DMS153 (cell line): ENCODE results near the gene SGMS2.
"Not testable (repeated sequence)": the region's sequence is repeated elsewhere in the genome, so short reads cannot be mapped to it uniquely, and the experiment has no call there.

Experiments
- DNase-seq: peaks from one replicate; lab custom pipeline; 2025; lab: John Stamatoyannopoulos, UW

Gene SGMS2

DNA sequence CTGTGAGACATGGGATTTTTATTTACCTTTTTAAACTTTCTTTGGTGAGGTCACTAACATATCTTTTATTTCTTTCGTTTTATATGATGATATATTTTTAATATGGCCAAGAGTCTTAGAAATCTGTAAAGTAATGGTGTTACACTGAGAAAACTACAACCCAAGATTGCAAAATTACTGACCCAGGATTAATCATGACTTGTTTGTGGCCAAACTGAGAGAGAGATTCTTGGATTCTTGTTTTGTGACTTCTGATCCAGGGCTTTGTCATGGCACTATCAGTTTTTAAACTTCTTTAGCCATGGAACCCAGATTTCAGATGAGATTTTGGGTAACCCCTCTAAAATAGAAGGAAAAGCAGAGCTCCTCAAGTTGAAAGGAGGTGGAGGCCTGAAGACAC, 42.0 kb downstream of the SGMS2 start:
- DNase-seq: no peak

DNA sequence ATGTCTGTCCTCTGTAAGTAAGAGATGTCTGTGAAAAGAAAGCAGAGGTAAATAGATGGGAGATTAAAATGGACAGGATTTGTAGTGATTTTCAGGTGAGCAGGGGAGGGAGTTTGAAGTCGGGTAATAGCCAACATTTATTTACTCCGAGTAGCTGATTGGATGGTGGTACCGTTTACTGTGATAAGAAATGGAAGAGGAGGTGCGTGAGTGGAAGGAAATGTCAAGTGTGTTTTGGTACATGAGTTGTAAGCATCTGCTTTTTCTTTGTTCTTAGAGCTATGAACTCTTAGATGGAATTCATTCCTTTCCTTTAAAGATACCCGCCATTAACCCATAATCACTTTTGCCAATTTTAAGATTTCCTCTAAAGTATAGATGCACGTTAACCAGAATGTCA, 45.5 kb downstream of the SGMS2 start:
- DNase-seq: no peak

DNA sequence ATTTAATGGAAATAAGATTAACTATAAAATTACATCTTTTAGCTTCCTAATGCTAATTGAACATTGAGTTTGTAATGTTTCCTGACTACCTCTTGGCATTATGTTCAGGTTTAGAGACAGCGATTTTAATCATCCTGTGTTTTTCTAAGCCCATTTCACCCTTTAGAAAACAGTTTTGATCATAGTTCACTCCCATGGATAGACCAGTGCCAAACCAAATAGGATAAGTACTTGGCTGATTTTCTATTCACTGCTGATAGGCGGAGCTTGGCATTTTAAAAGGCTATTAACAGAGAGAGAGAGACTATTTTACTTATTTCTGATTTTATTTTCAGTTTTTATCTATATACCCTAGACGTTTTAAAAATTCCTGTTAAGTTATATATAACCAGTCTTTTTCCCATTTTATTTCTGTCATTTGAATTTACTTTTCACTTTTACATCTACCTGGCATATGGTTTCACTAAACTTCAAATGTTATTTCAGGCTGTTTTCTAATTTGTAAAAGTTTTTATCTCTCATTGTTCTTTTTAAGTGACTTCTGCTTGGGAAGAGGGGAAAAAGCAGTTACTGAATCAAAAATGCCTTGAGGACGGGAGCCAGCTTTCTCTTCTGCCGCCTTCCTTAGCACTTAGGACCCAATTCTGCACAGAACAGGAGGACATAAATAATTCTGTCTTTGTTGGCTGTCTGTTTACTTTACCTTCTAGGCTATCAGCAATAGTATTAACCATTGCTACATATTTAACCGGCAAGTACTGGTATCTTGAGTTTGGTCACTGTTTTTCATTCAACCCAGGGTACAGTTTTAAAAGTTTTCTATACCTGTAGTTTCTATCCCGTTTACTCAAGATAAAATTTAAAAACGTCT, 46.4 kb downstream of the SGMS2 start:
- peak; percentile 60 for DNase-seq

GRCh38 chr4:107874024-107874423, 49.3 kb downstream of the SGMS2 start:
- no peak for DNase-seq

GRCh38 chr4:107876099-107876498, 51.4 kb downstream of the SGMS2 start:
- DNase-seq: peak; percentile 60

DNA sequence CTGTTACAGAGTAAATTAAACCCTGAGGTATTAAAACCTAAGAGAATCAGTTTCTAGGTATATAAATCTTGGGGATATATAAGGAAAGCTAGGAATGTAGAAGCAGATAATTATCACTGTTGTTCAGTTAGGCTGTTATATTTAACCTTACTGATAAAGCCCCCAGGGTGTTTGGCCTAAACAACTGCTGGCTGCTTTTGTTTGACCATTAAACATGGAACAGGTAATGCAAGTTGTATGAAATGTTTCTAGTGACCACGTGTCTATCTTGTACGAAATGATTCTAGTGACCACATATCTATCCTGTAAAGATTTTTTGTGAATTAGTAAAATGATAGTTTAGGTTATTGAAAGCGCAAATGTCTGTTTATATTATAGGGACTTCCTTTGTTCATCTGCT, 52.6 kb downstream of the SGMS2 start:
- no peak for DNase-seq

DNA sequence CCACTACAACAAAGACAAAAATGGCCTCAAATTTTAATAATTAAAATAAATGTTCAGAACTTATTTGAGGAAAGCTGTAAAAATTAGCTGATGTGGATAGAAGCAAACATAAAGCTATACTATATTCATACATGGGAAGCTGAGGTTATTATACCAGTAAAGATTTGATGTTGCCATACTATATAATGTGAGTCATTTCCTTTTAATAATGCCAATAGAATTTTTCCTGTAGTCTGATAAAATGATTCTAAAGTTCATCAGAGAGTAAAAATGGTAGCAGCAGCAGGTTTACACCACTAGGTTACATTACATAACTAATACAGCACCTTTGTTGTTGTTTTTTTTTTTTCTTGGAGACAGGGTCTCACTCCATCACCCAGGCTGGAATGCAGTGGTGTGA, 61.1 kb downstream of the SGMS2 start:
- no peak for DNase-seq

DNA sequence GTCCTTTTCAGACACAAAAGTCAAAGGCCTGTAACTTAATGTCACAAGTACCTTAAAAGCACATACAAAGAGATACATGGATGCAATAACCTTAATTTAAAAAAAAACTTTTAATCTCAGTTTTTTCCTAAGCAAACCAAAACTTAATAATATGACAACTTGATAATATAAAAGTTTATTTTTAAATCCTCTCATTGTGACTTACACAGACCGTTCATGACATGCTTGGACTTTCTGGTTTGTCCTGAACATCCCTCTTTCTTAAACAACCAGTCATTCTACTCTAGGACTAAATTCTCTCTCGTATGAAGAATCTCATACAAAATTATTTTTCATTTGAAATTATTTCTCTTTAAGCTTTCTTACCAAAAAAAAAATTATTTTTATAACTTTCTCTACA, 63.5 kb downstream of the SGMS2 start:
- DNase-seq: no peak

GRCh38 chr4:107890779-107891178, 66.0 kb downstream of the SGMS2 start:
- DNase-seq: no peak

DNA sequence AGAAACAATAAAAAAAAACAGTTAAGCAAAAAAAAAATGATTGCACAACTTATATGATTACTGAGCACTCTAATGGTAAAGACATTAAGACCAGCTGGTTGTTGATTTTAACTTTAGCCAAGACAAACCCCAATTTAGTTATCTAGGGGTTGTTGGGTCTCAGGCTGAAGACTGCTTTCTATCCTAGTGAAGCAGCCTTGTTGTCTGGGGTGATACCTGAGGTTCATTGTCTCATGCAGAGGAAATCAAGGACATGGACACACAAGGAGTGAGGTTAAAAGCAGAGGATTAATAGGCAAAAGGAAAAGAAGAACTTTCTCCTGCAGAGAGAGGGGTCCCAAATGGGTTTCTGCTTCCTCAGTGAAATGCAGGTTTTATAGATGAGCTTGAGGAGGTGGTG, 66.6 kb downstream of the SGMS2 start:
- no peak for DNase-seq

GRCh38 chr4:107893171-107894137, 68.7 kb downstream of the SGMS2 start:
- peak; percentile 24 for DNase-seq

DNA sequence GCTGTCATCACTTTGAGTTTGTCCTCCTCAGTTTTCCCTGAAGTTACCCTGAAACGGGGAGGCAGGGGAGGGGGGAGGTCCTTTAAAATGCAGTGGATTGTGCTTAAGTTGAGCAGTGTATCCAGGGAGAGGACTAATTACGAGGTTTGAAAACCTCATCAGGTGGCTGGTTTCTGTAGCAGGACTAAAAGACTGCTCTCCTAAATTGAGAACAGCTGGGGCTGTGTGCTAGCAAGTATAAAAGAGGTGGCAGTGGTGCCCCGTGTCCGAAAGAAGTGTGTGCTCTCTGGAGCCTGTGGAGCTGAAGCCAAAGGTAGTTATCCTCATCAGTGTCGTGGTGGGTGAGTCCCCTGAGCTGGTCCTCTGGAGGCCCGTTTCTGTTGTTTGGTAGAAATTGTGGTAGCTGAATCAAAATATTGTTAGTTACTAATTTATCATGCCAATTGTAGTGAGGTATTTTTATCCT, 69.4 kb downstream of the SGMS2 start:
- no peak for DNase-seq

DNA sequence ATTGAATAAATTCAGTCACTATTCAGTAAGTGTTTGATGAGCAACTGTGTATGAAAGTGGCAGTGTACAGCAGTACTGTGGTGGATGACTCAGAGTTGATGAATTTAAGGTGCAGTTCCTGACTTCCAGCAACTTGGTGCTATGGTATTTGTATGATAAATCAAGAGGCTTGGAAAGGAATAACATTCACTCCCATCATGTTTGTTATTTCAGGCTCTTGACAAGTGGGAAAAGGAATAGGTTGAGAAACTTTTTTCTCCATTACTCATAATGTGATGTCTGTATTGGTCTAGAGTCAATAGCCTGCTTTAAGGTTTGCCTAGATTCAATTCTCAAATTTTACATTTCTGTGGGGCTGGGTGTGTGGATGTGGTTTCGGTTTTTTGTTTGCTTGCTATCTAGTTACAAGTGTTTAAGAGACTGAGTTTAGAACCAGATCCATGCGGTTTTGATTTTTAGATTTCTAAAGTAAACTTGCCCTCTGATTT, 71.5 kb downstream of the SGMS2 start:
- DNase-seq: no peak

DNA sequence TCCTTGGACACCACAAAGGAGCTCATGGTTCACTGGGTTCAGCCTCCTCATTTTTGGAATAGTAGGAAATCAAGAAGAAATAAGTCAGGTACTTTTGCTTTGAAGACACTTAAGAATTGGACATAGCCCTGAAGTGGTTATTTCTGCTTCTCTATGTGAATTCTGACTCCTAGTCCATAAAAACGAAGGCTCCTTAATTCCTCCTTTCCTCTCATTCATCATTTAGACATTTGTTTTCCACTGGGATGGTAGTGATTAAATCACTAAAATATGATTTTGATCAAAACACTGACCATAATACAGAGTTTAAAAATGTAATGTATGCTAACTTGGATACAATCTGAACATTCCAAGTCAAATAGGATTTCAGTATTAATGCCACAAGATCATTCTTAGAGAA, 71.9 kb downstream of the SGMS2 start:
- DNase-seq: no peak

- DNase-seq: no peak
Observed at GRCh38 chr4:107897823-107898222, 73.1 kb downstream of the SGMS2 start.

DNA sequence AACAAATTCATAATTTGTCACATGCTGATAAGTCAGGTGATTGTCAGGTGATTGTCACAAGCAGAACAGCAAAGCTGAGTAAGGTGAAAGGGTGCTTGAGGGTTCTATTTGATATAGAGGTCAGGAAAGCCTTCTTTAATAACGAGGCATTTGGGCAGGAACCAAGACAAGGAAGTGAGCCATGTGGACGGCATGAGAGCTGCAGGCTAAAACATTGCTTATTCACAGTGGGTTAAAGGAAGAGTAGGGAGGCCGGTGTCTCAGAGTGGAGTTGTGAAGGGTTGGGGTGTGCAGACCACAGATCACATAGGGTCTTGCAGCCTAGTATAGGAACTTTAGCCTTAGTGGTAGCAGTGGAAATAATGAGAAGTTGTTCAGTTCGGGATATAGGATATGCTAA, 75.3 kb downstream of the SGMS2 start:
- no peak for DNase-seq

DNA sequence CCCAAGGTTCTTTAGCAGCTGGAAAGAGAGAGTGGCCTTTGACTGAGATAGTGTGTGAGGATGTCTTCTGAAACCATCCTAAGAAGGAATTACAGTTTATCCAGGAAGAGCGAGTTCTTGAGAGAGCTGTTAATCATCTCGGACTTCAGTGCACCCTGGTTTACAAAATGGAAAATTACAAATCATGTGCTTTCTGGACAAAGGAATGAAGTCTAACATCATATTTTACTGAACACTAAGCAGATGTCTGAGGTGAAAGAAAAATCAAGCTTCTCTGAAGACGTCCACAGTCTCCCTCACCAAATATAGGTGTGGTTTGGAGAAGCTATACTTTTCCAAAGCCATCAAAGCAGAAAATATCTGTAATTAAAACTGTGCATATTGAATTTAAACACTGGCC, 75.8 kb downstream of the SGMS2 start:
- DNase-seq: no peak

- DNase-seq: no peak
Observed at GRCh38 chr4:107901213-107901934, 76.6 kb downstream of the SGMS2 start.

DNA sequence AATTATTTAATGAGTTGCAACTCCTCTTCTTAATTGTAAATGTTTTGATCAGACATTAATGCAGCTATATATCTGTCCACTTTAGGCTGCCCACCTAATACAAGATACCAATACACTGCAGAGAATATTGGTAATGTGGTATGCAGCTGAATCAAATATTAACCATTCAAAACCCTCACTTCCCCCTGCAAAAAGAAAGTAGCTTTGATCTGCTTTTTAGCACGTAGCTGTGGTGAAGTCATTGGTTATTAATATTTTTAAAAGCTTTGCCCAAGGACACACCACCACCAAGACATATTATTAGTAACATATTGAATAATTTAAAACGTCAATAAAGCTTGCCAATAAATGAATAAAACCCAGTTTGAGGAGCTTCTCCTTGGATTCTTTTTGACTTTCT, 78.0 kb downstream of the SGMS2 start:
- no peak for DNase-seq

GRCh38 chr4:107905082-107905481, 80.3 kb downstream of the SGMS2 start:
- not testable (repeated sequence) for DNase-seq

GRCh38 chr4:107906458-107907100, 81.8 kb downstream of the SGMS2 start:
- DNase-seq: no peak
